GM19035 (cell line): ENCODE results near the gene MACC1.
A peak's percentile ranks its signal among the peaks of the same experiment; 100 is the strongest.
"Not testable (repeated sequence)": the region's sequence is repeated elsewhere in the genome, so short reads cannot be mapped to it uniquely, and the experiment has no call there.

ENCODE experiments used
- ATAC-seq: cut with Tn5 transposase; IDR thresholded peaks from one replicate; pipeline ENCODE4 v1.9.1; 2021; ENCODE audit not compliant: unreplicated experiment

MACC1 gene

DNA sequence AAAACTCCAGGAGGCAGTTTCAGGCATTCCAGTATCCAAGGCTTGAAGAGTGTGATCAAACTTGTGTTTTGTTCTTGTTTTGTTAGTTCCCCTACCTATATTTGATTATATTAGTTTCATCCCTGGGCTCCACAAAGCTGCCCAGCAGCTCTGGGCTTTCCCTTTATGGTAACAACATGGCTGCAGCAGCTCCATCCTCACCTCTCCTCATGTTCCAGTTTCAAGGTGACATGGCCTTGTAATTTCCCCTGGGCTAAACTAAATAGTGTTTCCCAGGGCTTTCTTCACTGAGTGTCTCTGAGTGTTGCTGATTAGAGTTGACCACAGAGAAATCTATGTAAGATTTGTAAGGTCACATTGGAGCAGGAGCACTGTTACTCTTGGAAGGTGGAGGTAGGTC lies 83.4 kb downstream of the MACC1 start:
- ATAC-seq = no peak

DNA sequence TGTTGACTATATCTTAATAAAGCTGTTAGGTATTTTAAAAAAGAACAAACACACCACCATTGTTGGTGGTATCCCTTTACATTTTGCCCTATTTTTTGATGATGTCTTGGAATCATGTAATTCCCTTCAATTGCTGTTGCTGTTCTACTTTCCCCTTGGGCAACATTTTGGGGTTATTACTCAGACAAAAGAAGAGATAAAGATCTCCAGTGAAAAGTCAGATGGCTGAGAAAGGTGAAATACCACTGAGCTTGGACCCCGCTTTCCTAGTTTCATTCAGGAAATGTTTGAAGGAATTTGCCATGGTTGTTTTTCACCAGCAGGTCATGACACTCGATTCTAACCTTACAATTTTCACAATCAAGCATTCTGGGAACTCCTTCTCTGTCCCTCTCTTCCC lies 84.6 kb downstream of the MACC1 start:
- ATAC-seq = no peak

DNA sequence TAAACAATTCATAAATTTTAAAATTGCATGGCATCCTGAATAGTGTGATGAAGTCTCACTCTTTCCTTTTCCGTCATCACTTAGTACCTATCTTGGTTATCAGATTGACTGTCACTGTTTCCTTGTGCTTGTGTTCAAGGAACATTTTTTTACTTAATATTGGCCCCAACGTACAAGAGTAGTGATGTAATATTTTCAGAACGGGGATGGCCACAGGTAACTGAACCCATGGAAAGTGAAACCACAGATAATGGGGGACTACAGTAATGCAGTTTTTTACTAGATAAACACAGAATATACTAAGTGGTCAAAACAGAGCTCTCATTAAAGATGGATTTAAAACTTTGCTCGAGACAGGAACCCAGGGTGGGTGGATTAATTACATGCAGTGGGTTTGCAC lies 85.4 kb downstream of the MACC1 start:
- no peak for ATAC-seq

DNA sequence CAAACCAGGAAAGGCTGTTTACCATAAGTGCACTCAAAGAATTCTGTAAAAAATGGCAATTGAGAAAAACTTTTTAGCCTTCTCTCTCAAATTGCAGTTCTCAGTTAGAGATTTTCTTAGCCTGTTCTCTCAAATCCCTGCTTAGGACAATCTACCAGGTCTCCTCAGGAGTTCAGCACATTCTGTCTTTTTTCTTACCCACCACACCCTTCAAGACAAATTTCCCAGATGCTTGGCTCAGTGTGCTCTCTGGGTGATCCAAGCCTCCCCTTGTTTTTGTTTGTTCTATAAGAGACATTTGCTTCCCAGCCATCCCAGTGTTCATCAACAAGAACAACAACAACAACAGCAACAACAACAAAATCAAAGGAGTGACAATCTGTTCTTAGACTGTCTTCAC lies 87.3 kb downstream of the MACC1 start:
- no peak for ATAC-seq

DNA sequence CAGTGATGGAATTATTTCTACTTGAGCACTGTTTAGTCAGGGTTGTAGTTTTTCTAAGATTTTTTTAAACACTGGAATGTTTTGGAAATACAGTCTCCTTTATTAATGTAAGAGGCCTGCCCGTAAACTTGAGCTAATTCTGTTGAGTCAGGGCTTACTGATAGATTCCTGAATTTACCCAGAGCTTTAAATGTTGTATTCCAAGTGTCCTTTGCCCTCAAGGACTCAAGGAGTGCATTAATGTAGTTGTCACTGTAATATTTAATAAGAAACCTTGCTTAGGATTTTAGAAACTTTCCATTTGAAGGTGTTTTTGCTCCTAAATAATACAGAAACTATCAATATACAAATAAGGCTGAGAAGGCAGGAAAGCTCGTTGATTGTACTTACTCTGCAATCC lies 89.2 kb downstream of the MACC1 start:
- no peak for ATAC-seq

DNA sequence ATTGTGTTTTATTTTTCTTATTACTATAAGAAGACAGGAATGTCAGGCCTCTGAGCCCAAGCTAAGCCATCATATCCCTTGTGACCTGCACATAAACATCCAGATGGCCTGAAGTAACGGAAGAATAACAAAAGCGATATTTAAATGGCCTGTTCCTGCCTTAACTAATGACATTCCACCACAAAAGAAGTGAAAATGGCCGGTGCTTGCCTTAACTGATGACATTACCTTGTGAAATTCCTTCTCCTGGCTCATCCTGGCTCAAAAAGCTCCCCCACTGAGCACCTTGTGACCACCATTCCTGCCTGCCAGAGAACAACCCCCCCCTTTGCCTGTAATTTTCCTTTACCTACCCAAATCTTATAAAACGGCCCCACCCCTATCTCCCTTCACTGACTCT lies 91.1 kb downstream of the MACC1 start:
- not testable (repeated sequence) for ATAC-seq

DNA sequence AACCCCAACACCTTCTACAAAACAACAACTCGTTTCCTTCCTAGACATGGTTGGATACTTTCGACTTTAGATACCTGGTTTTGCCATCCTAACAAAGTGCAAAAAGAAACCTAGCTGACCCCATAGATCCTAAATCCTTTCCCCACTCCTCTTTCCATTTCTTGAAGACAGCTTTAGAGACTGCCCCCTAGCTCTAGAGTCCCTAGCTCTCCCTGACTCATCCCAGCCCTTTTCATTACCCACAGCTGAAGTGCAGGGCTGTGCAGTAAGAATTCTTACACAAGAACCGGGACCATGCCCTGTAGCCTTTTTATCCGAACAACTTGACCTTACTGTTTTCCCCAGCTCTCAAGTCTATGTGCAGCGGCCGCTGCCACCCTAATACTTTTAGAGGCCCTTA lies 93.1 kb downstream of the MACC1 start:
- ATAC-seq = not testable (repeated sequence)

DNA sequence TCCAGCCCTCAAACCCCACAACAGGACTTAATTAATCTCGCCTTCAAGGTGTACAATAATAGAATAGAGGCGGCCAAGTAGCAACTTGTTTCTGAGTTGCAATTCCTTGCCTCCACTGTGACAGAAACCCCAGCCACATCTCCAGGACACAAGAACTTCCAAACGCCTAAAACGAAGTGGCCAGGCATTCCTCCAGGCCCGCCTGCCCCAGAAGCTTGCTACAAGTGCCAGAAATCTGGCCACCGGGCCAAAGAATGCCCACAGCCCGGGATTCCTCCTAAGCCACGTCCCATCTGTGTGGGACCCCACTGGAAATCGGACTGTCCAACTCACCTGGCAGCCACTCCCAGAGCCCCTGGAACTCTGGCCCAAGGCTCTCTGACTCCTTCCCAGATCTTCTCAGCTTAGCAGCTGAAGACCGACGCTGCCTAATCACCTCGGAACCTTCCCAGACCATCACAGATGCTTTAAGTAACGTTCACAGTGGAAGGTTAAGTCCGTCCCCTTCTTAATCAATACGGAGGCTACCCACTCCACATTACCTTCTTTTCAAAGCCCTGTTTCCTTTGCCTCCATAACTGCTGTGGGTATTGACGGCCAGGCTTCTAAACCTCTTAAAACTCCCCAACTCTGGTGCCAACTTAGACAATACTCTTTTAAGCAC lies 94.4 kb downstream of the MACC1 start:
- not testable (repeated sequence) for ATAC-seq

DNA sequence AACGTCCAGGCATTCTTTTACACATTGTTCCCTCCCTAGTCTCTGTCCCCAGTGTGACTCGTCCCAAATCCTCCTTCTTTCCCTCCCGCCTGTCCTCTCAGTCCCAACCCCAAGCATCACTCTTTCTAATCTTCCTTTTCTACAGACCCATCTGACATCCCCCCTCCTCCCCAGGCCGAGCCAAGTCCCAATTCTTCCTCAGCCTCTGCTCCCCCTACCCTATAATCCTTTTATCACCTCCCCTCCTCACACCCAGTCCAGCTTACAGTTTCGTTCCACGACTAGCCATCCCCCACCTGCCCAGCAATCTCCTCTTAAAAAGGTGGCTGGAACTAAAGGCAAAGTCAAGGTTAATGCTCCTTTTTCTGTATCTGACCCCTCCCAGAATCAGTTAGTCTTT lies 95.1 kb downstream of the MACC1 start:
- no peak for ATAC-seq

DNA sequence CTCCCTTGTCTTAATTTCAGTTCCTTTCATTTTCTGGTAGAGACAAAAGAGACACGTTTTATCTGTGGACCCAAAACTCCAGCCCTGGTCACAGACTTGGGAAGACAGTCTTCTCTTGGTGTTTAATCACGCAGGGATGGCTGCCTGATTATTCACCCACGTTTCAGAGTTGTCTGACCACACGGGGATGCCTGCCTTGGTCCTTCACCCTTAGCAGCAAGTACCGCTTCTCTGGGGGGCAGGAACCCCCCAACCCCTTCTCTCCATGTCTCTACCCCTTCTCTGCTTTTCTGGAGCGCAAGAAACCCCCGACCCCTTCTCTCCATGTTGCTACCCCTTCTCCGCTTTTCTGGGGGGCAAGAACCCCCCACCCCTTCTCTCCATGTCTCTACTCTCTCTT lies 95.8 kb downstream of the MACC1 start:
- no peak for ATAC-seq

DNA sequence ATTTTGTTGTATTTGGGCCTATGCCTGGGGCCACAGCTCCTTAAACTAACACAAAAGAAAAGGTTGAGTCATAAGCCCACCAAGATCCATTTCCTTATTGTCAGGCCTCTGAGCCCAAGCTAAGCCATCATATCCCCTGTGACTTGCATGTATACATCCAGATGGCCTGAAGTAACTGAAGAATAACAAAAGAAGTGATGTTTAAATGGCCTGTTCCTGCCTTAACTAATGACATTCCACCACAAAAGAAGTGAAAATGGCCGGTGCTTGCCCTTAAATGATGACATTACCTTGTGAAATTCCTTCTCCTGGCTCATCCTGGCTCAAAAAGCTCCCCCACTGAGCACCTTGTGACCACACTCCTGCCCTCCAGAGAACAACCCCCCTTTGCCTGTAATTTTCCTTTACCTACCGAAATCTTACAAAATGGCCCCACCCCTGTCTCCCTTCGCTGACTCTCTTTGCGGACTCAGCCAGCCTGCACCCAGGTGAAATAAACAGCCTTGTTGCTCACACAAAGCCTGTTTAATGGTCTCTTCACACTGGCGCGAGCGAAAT lies 96.5 kb downstream of the MACC1 start:
- ATAC-seq = not testable (repeated sequence)

DNA sequence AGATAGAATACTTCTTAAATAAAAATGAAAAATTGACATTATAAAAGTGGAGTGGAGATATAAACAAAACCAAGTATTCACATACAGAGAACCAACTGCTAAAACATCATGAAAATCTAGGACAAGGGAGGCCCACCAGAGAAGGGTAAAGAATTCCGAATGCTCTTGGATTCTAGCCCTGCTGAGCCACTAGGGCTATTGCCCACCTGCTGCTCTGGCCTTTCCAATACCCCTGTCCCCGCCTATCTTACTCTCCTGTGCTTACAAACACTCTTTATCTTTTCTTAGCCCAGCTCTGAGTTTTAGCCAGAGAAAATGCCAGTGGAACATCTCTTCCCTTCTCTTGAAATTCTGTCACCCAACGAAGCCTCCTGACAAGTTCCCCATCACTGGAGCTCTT lies 100.3 kb downstream of the MACC1 start:
- no peak for ATAC-seq

DNA sequence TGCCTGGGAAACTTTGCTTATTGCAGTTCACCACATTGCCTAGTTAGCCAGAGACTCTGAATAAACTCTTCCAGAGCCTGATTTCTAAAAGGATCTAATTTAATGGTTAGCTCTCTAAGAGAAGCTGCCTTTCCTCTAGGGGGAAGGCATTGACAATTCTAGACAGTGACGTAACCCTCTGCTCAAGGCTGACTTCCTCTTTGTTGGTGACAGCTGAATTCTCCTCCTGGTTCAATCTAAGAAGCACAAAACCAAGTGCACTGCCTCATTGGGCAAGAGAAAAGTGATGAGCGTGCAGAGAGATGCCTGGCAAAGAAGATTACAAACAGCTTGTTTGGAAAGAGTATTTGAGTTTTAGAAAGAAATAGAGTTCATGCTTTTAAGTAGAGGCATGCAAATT lies 102.7 kb downstream of the MACC1 start:
- peak; percentile 86 for ATAC-seq

DNA sequence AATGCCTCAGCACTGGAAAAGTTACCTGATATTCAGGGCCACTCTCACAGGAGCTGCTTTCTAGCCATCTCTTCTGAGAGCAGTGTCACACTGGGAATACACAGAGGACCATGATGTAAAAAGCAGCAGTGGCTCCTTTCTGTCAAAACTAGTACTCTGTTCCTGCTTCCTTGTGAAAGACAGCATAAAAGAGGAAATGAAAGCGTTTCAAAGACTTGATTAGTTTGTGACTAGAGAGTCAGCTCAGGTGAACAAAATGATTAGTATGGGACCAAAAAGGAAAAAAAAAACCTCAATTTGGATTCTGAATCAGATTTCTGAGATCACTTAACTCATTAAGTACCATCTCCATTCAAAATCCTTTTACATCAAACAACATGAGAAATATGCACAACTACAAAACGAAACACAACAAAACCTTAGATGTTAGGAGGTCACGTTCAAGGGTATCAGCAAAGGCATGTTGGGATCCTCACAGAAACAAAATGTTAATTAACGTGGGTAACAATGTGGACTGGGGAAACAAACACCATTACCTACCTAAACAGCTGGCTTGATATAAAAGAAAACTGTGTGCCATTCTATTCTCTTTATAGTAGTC lies 103.7 kb downstream of the MACC1 start:
- peak; percentile 81 for ATAC-seq

DNA sequence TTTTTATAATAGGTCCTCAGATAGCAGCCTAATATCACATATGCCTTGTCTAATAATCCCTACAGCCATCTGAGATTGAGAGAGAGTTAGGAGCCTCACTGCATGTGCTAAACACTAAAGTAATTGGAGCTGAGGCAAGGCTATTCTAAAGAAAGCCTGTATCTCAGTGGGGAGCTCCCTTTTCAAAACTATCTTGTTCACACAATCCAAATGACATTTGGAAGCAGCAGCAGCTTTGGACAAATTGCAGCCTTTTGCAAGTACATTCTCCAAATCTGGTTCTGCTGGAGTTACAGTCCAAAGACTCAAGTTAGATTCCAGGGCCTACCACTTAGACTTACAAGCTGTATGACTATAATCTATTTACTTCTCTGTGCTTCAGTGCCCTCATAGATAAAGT lies 104.5 kb downstream of the MACC1 start:
- no peak for ATAC-seq

DNA sequence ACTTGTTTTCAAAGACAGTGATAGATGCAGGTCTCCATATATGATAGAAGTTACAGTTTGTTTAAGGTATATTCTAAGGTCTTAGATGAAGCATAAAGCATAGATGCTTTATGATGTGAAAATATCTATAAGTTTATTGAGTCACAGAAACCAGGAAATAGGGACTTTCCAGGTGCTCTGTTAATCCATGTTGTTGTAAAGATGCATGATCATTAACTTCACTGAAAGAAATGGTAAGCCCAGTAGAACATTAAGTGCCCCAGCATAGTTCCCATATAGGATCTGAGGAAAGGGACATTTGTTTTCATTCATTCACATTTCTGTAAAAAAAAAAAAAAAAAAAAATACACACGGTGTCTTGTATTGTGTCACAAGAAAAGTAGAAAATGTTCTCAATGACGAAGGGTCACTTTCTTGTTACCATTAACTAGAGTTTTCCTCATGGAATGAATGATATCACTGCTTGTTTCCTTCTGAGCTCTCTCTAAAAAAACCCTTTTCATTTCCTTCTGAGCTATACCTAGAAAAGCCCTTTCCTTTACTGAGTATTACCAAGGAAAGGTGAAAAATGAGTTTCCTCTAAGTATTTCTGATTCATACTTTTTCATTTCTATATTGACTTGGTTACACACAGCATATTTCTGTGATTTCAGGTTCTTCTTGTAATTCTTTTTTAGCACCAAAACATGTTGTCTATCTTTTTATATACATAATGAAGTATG lies 105.2 kb downstream of the MACC1 start:
- ATAC-seq = no peak

DNA sequence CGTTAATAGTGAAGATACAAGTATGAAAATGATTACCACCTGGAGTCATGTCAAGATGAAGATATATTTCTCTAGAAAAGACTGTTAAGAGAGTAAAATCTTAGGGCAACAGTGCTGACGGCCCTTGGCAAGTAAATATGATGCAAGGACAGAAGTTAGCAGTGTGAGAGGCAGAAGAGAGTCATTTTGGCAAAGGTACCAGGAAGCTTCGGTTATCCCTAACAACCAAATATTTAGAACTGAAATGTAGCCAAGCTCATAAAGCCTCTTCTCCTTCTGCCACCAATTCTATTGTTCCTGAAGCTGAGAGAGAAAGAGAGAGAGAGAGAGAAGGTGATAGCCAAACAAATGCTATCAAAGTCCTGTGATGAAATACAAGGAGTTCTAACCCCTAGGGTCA lies 109.6 kb downstream of the MACC1 start:
- ATAC-seq = no peak

DNA sequence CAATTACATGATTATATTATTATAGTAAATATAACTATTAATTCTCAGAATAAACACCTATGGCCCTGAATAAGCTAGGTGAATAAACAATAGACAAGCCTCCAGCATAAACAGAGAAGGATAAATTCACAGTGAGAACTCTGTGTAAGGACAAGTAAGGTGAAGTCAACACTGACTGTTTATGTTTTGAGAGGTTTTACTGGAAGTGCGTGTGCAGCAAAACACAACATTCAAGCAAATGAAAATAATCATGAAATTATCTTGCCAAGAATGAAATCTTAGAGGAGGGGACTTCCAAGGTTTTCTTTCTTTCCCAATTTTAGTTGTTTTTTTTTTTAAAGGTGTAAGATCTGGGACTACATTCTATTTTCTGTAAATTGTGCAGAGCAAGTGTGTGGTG lies 112.5 kb downstream of the MACC1 start:
- no peak for ATAC-seq

DNA sequence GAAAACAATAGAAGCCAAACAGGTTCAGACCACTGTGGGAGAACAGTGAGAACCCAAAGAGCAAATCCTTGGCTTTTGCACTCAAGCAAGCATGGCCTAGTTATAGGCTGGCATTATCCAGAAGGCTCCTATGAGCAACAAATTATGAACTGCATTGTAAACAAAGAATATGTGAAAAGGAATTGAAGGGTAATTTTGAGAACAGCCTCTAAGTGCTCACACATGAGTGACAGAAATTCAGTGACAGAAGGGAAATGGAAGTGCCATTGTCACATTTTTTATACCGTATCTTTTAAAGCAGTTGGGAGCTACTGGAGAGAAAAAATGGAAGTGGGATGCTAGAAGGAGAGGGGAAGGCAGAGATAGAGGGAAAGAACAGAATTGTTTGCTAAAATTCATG lies 114.2 kb downstream of the MACC1 start:
- no peak for ATAC-seq

DNA sequence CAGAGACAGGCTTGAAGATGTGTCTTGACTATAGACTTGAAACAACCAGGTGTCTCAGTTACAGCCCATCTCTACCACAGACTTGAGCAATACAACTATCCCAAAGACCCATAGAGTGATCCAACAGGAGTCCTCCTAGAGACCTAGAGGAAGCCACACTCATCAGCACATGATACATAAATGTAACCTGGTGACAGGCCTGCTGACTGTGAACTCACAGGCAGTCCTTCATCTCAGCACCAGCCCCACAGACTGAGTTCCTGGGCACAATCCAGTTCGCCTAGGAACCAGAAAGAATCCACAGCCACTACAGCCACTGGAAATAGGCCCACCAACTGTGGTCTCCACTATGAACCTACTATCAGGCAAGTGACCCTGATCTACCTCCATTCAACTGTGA lies 121.3 kb downstream of the MACC1 start:
- ATAC-seq = no peak

DNA sequence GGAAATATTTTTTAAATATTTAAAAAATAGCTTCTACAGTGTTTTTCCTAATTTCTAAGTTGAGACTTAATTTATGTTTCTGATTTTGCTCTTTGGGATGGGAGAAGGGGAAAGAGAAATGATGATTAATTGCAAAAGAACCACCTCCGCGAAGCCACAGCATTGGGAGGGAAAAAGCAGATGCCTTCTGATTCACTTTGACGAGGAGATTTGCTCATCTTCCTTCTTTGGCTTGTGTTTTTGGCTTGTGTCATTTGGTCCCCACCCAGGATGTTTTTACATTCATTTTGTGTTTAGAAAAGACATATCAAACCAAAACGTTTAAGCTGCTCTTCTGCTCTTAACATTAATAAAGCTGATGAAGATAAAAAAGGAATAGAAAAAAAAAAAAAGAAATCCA lies 121.7 kb downstream of the MACC1 start:
- no peak for ATAC-seq

DNA sequence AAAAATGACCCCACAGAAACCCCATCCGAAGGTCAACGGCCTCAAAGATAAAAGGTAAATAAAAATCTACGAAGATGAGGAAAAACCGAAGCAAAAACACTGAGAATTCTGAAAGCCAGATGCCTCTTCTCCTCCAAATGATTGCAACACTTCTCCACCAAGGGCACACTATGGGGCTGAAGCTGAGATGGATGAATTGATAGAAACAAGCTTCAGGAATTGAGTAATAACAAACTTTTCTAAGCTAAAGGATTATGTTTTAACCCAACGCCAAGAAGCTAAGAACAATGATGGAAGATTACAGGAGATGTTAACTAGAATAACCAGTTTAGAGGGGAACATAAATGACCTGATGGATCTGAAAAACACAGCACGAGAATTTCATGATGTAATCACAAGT lies 127.8 kb downstream of the MACC1 start:
- no peak for ATAC-seq
